ENCODE measurements around the gene MRPL38.
A peak's percentile ranks its signal among the peaks of the same experiment; 100 is the strongest.

MRPL38 gene

DNA sequence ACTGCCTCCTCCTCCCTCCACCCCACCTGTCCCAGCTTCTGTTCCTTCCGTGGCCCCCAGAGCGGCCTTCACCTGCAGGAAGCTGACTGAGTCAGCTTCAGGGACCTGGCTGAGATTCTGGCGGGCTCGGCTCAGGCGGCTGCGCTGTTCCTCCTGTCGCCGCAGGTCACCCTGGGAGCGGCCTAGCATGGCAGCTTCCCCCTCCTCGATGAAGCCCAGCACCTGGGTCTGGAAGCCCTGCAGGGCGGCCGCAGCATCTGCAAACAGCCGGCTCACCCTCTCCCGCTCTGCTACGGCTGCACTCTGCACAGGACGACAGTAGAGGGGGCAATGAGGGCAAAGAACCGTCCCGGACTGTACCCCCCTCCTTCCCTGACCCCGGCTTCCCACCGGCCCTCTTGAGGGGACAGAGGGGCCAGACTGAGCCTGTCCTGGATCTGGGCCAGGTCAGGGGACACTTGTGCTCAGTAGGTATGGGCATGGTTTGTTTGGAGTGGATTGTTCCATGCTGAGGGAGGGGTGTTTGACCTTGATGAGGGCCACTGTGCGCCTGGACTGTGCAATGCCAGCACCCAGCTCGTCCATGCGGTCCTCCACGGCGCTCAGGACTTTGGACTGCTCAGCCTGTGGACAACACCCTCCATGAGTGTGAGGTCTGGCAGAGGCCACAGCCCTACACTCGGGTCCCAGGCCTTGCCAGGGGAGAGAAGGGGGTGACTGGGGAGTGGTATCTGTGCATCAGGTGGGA lies 28.3 kb downstream of the MRPL38 start:
- H3K4me3 ChIP-seq (replicated peaks; ENCODE audit: low read depth, low read length) = peak overlapping the region; percentile 90
- TF ChIP-seq, protein P1, sequence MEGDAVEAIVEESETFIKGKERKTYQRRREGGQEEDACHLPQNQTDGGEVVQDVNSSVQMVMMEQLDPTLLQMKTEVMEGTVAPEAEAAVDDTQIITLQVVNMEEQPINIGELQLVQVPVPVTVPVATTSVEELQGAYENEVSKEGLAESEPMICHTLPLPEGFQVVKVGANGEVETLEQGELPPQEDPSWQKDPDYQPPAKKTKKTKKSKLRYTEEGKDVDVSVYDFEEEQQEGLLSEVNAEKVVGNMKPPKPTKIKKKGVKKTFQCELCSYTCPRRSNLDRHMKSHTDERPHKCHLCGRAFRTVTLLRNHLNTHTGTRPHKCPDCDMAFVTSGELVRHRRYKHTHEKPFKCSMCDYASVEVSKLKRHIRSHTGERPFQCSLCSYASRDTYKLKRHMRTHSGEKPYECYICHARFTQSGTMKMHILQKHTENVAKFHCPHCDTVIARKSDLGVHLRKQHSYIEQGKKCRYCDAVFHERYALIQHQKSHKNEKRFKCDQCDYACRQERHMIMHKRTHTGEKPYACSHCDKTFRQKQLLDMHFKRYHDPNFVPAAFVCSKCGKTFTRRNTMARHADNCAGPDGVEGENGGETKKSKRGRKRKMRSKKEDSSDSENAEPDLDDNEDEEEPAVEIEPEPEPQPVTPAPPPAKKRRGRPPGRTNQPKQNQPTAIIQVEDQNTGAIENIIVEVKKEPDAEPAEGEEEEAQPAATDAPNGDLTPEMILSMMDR (IDR thresholded peaks at IDR 0.05; ENCODE audit: low read length, missing control alignments) = peak; percentile 14
- no peak for DNase-seq (ENCODE audit: low read depth)

DNA sequence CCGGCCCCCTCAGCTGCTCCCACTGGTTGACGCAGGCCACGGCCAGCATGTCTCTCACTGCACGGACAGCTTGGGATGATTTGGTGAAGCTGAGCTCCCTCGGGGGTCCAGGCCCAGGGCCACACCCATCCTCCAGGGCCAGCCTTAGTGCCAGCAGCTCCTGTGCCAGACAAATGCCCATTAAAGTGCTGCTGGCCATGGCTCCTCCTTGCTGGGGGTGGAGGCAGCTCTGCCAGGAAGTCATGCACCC lies 28.8 kb downstream of the MRPL38 start:
- H3K4me3 ChIP-seq (replicated peaks; ENCODE audit: low read depth, low read length) = peak overlapping the region; percentile 90
- TF ChIP-seq, protein P1 (IDR thresholded peaks at IDR 0.05; ENCODE audit: low read length, missing control alignments) = no peak
- no peak for DNase-seq (ENCODE audit: low read depth)

DNA sequence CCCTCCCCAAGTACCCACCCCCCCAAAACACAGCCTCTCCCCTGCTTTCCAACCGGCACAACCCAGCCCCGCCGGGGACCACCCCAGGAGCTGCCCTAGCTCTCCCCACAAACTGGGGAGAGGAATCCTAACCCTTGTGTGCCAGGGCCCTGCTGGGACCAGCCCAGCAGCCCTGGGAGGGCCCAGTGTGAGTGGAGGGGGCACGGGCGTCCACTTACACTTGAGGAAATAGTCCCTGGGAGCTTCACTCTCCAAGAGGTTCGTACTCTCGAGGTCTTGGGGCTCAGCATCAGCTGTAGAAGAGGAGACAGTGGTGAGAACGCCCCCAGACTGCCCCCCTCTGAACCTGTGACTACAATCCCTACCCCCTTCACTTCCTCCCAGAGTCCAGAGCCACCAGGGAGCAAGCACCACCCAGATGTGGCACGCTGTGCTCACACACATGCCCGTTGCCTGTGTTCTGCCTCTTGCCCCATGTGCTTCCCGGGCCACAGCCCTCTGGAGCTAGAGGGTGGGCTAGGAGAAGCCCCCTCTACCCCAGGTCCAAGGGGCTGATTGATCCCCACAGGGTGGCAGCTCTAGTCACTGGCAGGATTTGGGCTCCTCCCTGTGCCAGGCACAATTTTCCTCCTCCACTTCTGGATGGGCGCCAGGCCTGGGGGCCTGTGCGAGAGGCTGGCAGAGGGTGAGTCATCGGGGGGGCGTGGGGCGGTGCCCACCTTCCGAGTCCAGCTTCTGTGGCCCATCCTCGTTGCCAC lies 29.3 kb downstream of the MRPL38 start:
- no peak overlapping the region for H3K4me3 ChIP-seq (replicated peaks; ENCODE audit: low read depth, low read length)
- TF ChIP-seq, protein P1 (IDR thresholded peaks at IDR 0.05; ENCODE audit: low read length, missing control alignments) = no peak
- DNase-seq (ENCODE audit: low read depth) = no peak

DNA sequence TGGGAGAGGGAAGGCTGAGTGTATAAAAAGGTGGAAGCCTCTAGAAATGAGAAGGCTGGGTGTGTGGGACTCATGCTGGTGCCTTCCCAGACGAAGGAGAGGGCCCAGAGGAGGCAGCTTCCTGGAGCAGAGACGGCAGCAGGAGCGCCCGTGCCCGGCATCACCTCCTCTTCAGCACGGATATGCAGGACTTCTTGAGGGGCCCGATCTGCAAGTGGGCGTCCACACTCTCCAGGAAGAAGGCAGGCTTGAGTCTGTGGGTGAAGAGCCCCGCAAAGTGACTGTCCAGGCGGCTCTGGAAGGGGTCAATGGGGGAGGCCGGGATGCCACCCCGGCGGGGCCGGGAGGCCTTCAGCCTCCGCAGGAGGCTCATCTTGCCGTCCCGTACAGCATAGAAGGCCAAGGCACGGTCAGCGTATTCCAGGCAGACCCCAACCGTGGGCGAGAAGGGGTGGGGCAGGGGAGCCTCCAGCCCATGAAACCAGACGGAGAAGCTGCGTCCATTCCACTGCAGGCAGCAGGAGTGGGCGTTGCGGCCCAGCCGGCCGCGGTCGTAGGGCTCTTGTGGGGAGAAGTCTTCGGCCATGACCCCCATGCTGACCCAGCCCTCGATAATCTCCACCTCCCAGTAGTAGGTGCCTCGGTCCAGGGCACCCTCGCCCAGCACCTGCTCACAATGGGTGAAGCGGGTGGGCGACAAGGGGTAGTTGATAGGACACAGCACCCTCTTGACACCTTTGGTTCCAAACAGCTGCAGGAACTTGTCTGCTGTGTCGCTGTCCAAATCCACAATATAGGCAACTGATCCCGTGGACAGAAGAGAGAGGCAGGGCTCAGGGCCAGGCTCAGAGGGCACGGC lies 30.1 kb downstream of the MRPL38 start:
- DNase-seq (ENCODE audit: low read depth) = no peak

DNA sequence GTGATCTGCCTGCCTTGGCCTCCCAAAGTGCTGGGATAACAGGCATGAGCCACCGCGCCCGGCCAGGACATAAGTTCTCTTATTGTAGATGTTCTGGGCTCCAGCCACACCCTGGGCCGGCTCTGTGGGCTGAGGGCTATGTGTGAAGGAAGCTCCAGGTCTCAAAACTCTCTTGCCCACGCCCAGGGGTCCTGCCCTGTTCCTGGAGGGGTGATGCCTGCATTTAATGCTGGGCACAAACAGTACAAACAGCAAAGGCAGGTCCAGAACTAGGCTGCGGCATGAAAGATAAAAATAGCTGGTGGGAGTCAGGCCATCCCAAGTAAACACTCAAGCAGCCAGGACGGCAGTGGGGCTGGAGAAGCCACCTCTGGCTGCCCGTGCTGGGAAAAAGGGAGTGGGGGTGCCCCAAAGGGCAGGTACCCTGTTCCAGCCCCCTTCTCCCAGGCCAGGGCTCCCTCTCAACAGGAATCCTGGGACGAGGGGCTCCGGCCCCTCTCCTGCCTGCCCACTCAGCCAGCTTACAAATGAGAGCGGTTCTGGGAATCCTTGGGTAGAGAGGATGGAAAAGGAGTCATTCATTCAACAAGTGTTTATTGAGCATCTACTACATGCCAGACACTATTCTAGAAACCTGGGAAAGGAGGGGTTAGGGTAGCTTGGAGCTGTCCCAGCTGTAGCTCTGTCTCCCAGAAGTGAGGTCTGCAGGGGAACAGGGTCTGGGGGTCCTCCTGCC lies 30.9 kb downstream of the MRPL38 start:
- TF ChIP-seq, protein P1 (IDR thresholded peaks at IDR 0.05; ENCODE audit: low read length, missing control alignments) = no peak
- H3K4me3 ChIP-seq (replicated peaks; ENCODE audit: low read depth, low read length) = no peak overlapping the region
- no peak for DNase-seq (ENCODE audit: low read depth)

More for the DNA sequence above, 30.1 kb downstream of the MRPL38 start:
- no peak overlapping the region for H3K4me3 ChIP-seq (replicated peaks; ENCODE audit: low read depth, low read length)
- TF ChIP-seq, protein P1 (IDR thresholded peaks at IDR 0.05; ENCODE audit: low read length, missing control alignments) = no peak
